Measurements from ENCODE around the gene ZC3H12D. TPM values are rescaled to one million over a fixed set of nuclear protein-coding genes. Genes with fewer than 3 reads are reported as not detected.
"Not testable (repeated sequence)": the region's sequence is repeated elsewhere in the genome, so short reads cannot be mapped to it uniquely, and the experiment has no call there.

Gene ZC3H12D
- total RNA-seq, 4 donors from 2014 or later: 0.63 to 5.8 (median 0.87) TPM

DNA sequence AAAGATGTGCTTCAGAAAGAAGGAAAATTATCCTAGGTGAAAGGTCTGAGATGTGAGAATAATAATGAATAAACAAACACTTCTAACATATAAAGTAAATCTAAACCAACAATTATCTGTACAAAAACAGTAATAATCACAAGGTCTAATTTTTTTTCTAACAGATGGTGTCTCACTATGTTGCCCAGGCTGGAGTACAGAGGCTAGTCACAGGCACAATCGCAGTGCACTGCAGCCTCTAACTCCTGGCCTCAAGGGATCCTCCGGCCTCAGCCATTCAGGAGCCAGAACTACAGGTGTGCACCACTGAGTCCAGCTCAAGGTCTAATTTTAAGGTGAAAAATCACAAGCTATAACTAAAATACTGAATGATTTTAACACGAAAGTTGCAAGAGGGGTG lies 17.0 kb upstream of the ZC3H12D start:
- Histone ChIP-seq H3K27me3 (no peaks in the 10 kb centered on the region), H3K4me3 (no peak overlapping the region), H3K9me3 (no peaks in the 10 kb centered on the region), H3K27ac (replicated peaks in 1 of 4) (no peak overlapping the region), H3K4me1 (peaks cover 0 to 14% (median 4%) of the 10 kb centered on the region in 4 donors), H3K36me3 (peaks cover 0 to 26% (median 13%) of the 10 kb centered on the region in 4 donors)
- DNase-seq (ENCODE audit: extremely low spot score): no peak
- 95% methylated on average over 3 of the region's 3 CpGs for WGBS
- intact Hi-C loops (cut with DNase I): no loop called here
- no peak for TF ChIP-seq EP300 (IDR thresholded peaks at IDR 0.05)
- no peak for TF ChIP-seq POLR2AphosphoS5 (IDR thresholded peaks at IDR 0.05)
- TF ChIP-seq POLR2A (IDR thresholded peaks at IDR 0.05; ENCODE audit: low read depth): no peak
- TF ChIP-seq CTCF (IDR thresholded peaks at IDR 0.05): no peak

DNA sequence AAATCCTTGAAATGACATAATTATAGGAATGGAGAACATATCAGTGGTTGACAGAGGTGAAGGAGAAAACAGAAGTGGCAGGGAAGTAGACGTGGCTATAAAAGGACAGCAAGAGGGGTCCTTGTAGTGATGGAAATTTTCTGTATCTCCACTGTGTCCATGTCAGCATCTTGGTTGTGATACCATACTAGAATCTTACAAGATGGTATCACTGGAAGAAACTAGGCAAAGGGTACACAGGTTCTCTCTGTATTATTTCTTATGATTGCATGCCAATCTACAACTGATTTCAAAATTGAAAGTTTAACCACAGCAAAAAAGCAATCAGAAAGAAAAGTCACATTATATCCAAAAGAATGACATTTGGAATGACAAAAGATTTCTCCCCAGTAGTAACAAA lies 16.4 kb upstream of the ZC3H12D start:
- no peak for DNase-seq (ENCODE audit: extremely low spot score)
- TF ChIP-seq POLR2A (IDR thresholded peaks at IDR 0.05; ENCODE audit: low read depth) (no peak), CTCF (IDR thresholded peaks at IDR 0.05) (no peak), POLR2AphosphoS5 (IDR thresholded peaks at IDR 0.05) (no peak), EP300 (IDR thresholded peaks at IDR 0.05) (no peak)
- H3K27me3 ChIP-seq: no peaks in the 10 kb centered on the region
- H3K4me3 ChIP-seq: no peak overlapping the region
- whole genome bisulfite sequencing: 89% methylated on average over 1 of the region's 1 CpG
- no peaks in the 10 kb centered on the region for H3K9me3 ChIP-seq
- intact Hi-C loops (cut with DNase I): no loop called here
- H3K36me3 ChIP-seq: peaks cover 0 to 21% (median 9%) of the 10 kb centered on the region in 4 donors
- H3K4me1 ChIP-seq: peaks cover 0 to 14% (median 4%) of the 10 kb centered on the region in 4 donors
- H3K27ac ChIP-seq (replicated peaks in 1 of 4): no peak overlapping the region

- no peak overlapping the region for H3K27ac ChIP-seq (replicated peaks in 1 of 4)
- no peaks in the 10 kb centered on the region for H3K27me3 ChIP-seq
- peaks cover 0 to 14% (median 4%) of the 10 kb centered on the region in 4 donors for H3K4me1 ChIP-seq
- intact Hi-C loops (cut with DNase I): no loop called here
- no peak overlapping the region for H3K4me3 ChIP-seq
- 82% methylated on average over 1 of the region's 1 CpG for WGBS
- H3K9me3 ChIP-seq: no peaks in the 10 kb centered on the region
- no peak for TF ChIP-seq EP300 (IDR thresholded peaks at IDR 0.05)
- no peak for TF ChIP-seq POLR2A (IDR thresholded peaks at IDR 0.05; ENCODE audit: low read depth)
- TF ChIP-seq POLR2AphosphoS5 (IDR thresholded peaks at IDR 0.05): no peak
- no peak for TF ChIP-seq CTCF (IDR thresholded peaks at IDR 0.05)
- H3K36me3 ChIP-seq: peaks cover 0 to 13% (median 6%) of the 10 kb centered on the region in 4 donors
- DNase-seq (ENCODE audit: extremely low spot score): no peak
Measured at GRCh38 chr6:149500096-149500495, 15.3 kb upstream of the ZC3H12D start.

DNA sequence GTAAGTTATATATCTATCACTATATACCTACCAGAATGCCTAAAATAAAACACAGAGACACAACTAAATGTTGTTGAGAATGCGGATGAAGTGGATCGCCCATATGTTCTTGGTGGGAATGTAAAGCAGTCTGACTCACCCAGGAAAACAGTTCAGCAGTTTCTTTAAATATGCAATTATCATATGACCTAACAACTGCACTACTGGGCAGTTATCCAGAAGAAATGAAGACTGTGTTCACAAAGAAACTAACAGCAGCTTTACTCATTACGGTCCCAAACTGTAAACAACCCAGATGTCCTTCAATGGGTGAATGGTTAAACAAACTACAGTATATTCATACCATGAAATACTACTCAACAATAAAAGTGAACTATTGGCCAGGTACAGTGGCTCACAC lies 14.3 kb upstream of the ZC3H12D start:
- peaks cover 0 to 5% (median 2%) of the 10 kb centered on the region in 4 donors for H3K36me3 ChIP-seq
- TF ChIP-seq CTCF (IDR thresholded peaks at IDR 0.05): no peak
- TF ChIP-seq POLR2AphosphoS5 (IDR thresholded peaks at IDR 0.05): no peak
- no peak for TF ChIP-seq POLR2A (IDR thresholded peaks at IDR 0.05; ENCODE audit: low read depth)
- TF ChIP-seq EP300 (IDR thresholded peaks at IDR 0.05): no peak
- H3K27me3 ChIP-seq: no peaks in the 10 kb centered on the region
- H3K4me1 ChIP-seq: peaks cover 0 to 9% (median 2%) of the 10 kb centered on the region in 4 donors
- no peak overlapping the region for H3K4me3 ChIP-seq
- WGBS: 72% methylated on average over 3 of the region's 3 CpGs
- DNase-seq (ENCODE audit: extremely low spot score): no peak
- intact Hi-C loops (cut with DNase I): no loop called here
- H3K9me3 ChIP-seq: no peaks in the 10 kb centered on the region
- no peak overlapping the region for H3K27ac ChIP-seq (replicated peaks in 1 of 4)

DNA sequence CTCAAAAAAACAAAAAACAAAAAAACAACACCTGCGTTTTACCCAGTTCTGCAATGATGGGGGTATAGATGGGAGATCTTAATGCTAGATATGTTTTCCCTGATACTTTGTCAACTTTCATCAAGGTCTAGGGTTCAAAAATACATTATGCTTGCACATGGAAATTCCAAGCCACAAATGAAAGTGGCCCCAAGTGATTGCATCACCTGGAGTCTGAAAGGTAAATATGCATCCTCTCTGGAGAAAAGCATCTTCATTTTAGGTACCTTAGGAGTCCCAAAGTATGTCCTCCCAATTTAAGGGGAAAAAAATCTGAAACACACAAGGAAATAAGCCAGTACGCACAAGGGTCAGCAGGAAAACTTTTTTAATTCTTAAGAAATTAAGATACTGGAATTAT lies 12.6 kb upstream of the ZC3H12D start:
- H3K27me3 ChIP-seq: no peaks in the 10 kb centered on the region
- no peak for TF ChIP-seq POLR2AphosphoS5 (IDR thresholded peaks at IDR 0.05)
- no peak for TF ChIP-seq CTCF (IDR thresholded peaks at IDR 0.05)
- no peak for TF ChIP-seq EP300 (IDR thresholded peaks at IDR 0.05)
- no peak for TF ChIP-seq POLR2A (IDR thresholded peaks at IDR 0.05; ENCODE audit: low read depth)
- H3K27ac ChIP-seq (replicated peaks in 1 of 4): no peak overlapping the region
- no peaks in the 10 kb centered on the region for H3K9me3 ChIP-seq
- no peak overlapping the region for H3K4me3 ChIP-seq
- intact Hi-C loops (cut with DNase I): no loop called here
- DNase-seq (ENCODE audit: extremely low spot score): no peak
- no peaks in the 10 kb centered on the region for H3K4me1 ChIP-seq
- 96% methylated on average over 2 of the region's 2 CpGs for WGBS
- H3K36me3 ChIP-seq: peaks cover 0 to 4% (median 1%) of the 10 kb centered on the region in 4 donors

GRCh38 chr6:149496597-149496996 lies 11.8 kb upstream of the ZC3H12D start:
- H3K27me3 ChIP-seq; H3K4me1 ChIP-seq; H3K36me3 ChIP-seq; H3K27ac ChIP-seq (replicated peaks in 1 of 4); H3K9me3 ChIP-seq; intact Hi-C loops (cut with DNase I); DNase-seq (ENCODE audit: extremely low spot score); H3K4me3 ChIP-seq: not testable (repeated sequence)
- WGBS: 78% methylated on average over 6 of the region's 6 CpGs

DNA sequence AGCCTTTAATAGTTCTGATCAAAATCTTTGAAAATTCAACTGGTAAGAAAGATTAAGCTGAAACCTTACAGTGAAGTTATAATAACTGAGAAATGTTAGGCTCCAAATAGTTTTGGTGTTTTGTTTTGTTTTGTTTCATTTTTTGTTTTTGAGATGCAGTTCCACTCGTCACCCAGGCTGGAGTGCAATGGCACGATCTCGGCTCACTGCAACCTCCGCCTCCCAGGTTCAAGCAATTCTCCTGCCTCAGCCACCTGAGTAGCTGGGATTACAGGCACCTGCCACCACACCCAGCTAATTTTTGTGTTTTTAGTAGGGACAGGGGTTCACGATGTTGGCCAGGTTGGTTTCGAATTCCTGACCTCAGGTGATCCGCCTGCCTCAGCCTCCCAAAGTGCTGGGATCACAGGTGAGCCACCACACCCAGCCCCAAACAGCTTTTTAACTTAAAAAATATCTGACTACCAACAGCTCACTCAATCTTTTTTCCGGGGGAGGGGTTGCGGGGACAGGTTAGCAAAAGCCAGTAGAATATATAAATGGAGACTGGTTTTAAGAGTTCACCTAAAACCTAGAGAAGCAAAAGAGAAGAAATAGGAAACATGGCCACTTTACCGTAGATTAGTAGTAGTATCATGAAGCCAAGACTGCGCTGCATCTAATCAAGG lies 10.7 kb upstream of the ZC3H12D start:
- H3K36me3 ChIP-seq; intact Hi-C loops (cut with DNase I); H3K4me1 ChIP-seq; H3K4me3 ChIP-seq; H3K27me3 ChIP-seq; H3K9me3 ChIP-seq; H3K27ac ChIP-seq (replicated peaks in 1 of 4); DNase-seq (ENCODE audit: extremely low spot score): not testable (repeated sequence)
- 87% methylated on average over 10 of the region's 11 CpGs for WGBS
